ENCODE results near the gene KLK7. TPM values are rescaled to one million over a fixed set of nuclear protein-coding genes. Genes with fewer than 3 reads are reported as not detected.

The KLK7 gene
- not detected for total RNA-seq

DNA sequence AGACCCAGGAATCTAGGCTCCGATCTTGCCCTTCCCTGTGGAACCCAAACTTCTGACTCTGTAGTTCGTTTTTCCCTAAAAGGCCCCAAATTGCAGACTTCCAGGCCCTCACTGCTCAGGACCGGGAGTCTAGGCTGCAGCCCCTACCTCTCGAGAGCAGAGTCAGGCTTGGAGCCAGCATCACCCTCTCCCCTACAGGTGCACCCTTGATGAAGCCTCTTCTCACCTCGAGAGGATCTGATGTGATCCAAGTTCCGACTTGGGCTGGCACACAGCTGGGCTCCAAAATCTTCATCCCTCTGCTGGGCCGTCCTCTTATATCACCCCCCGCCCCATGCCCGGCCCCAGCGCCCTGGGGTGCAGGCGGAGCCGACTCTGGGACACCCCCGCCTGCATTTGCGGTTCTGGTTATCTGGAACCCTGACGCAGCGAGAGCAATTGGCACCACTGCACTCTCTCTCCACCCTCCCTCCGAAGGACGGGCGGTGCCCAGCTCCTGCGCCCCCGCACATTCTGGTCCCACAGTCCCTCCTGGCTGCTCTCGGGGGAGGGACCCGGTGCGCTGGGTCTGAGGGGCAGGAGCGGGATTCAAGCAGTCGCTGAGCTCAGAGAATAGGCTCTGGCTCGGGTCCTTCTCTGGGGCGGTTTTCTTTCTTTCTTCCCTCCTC is at the start of gene KLK7:
Gene KLK7 (minus strand): TSS at position 293 of the 668 bp plus-strand sequence. CDS start 1,518 bp downstream, outside the sequence.
- CTCF ChIA-PET, result no interaction called here
- H3K27me3 Mint-ChIP-seq, result peaks cover 19% of the 10 kb centered on the region
- H3K27ac Mint-ChIP-seq, result no peak within 1 kb of the TSS
- H3K36me3 Mint-ChIP-seq (ENCODE audit: low read depth), result no peaks in the 10 kb centered on the region
- H3K4me3 Mint-ChIP-seq, result no peak within 1 kb of the TSS
- POLR2A ChIA-PET, result no interaction called here
- H3K9me3 Mint-ChIP-seq, result no peaks in the 10 kb centered on the region
- DNase-seq, result no peak
- H3K4me1 Mint-ChIP-seq, result no peaks in the 10 kb centered on the region

DNA sequence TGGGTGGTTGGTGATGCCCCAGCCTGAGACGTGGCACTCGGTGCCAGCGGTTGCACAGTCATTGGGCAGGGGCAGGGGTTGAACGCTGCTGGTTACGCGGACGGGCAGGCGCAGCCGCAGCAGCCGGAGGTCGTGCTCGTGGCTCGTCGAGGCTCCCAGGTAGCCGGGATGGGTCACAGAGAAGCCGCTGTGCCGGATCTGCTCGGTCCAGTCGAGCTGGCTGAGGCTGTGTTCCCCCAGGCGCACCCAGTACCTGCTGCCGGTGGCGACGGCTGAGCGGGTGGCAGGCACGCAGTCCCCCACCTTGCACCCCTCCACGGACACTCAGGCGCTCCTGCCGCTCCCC is 48.1 kb upstream of the KLK7 start:
- CTCF ChIA-PET, result no interaction called here
- no peaks in the 10 kb centered on the region for H3K9me3 Mint-ChIP-seq
- H3K27ac Mint-ChIP-seq, result no peak overlapping the region
- H3K4me1 Mint-ChIP-seq, result no peaks in the 10 kb centered on the region
- H3K4me3 Mint-ChIP-seq, result no peak overlapping the region
- H3K36me3 Mint-ChIP-seq (ENCODE audit: low read depth), result no peaks in the 10 kb centered on the region
- DNase-seq, result no peak
- POLR2A ChIA-PET, result no interaction called here
- peaks cover 9% of the 10 kb centered on the region for H3K27me3 Mint-ChIP-seq

- H3K4me1 Mint-ChIP-seq, result no peaks in the 10 kb centered on the region
- POLR2A ChIA-PET, result no interaction called here
- CTCF ChIA-PET, result no interaction called here
These were observed 47.6 kb upstream of the KLK7 start for GRCh38 chr19:51031220-51031879.

GRCh38 chr19:51030631-51031030 is 46.9 kb upstream of the KLK7 start:
- H3K4me3 Mint-ChIP-seq, result no peak overlapping the region
- ChIA-PET POLR2A (no interaction called here), CTCF (no interaction called here)
- H3K4me1 Mint-ChIP-seq, result no peaks in the 10 kb centered on the region
- H3K36me3 Mint-ChIP-seq (ENCODE audit: low read depth), result no peaks in the 10 kb centered on the region
- peaks cover 12% of the 10 kb centered on the region for H3K27me3 Mint-ChIP-seq
- H3K9me3 Mint-ChIP-seq, result no peaks in the 10 kb centered on the region
- no peak for DNase-seq
- H3K27ac Mint-ChIP-seq, result no peak overlapping the region

More at GRCh38 chr19:51031220-51031879, 47.6 kb upstream of the KLK7 start:
- Mint-ChIP-seq H3K36me3 (ENCODE audit: low read depth) (no peaks in the 10 kb centered on the region), H3K4me3 (no peak overlapping the region), H3K27ac (no peak overlapping the region), H3K9me3 (no peaks in the 10 kb centered on the region), H3K27me3 (peaks cover 12% of the 10 kb centered on the region)
- DNase-seq, result no peak

DNA sequence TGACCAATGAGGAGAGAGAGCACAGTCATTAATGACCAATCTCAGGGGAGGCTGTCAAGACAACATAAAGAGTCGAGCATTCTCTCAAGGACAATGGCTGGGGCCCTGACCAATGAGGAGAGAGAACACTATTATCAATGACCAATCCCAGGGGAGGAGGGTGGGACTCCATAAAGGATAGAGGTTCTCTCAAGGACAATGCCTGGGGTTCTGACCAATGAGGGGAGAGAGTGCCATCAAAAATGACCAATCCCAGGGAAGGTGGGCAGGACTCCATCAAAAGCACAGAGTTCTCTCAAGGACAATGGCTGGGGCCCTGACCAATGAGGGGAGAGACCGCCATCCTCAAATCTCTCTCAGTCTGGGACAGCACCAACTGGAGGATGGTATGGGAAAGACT is 46.0 kb upstream of the KLK7 start:
- Mint-ChIP-seq H3K9me3 (no peaks in the 10 kb centered on the region), H3K27me3 (peaks cover 8% of the 10 kb centered on the region), H3K27ac (no peak overlapping the region), H3K4me1 (no peaks in the 10 kb centered on the region), H3K36me3 (ENCODE audit: low read depth) (no peaks in the 10 kb centered on the region), H3K4me3 (no peak overlapping the region)
- no peak for DNase-seq
- POLR2A ChIA-PET, result no interaction called here
- CTCF ChIA-PET, result no interaction called here

GRCh38 chr19:51027873-51028272 is 44.2 kb upstream of the KLK7 start:
- CTCF ChIA-PET, result no interaction called here
- DNase-seq, result no peak
- H3K4me3 Mint-ChIP-seq, result no peak overlapping the region
- no peaks in the 10 kb centered on the region for H3K4me1 Mint-ChIP-seq
- peaks cover 8% of the 10 kb centered on the region for H3K27me3 Mint-ChIP-seq
- H3K36me3 Mint-ChIP-seq (ENCODE audit: low read depth), result no peaks in the 10 kb centered on the region
- H3K9me3 Mint-ChIP-seq, result no peaks in the 10 kb centered on the region
- no peak overlapping the region for H3K27ac Mint-ChIP-seq
- POLR2A ChIA-PET, result no interaction called here

- DNase-seq, result no peak
- POLR2A ChIA-PET, result no interaction called here
- H3K27me3 Mint-ChIP-seq, result peaks cover 11% of the 10 kb centered on the region
- no peak overlapping the region for H3K4me3 Mint-ChIP-seq
- CTCF ChIA-PET, result no interaction called here
- H3K4me1 Mint-ChIP-seq, result no peaks in the 10 kb centered on the region
- H3K27ac Mint-ChIP-seq, result no peak overlapping the region
- no peaks in the 10 kb centered on the region for H3K9me3 Mint-ChIP-seq
- H3K36me3 Mint-ChIP-seq (ENCODE audit: low read depth), result no peaks in the 10 kb centered on the region
These were observed 43.5 kb upstream of the KLK7 start for GRCh38 chr19:51027126-51027806.

DNA sequence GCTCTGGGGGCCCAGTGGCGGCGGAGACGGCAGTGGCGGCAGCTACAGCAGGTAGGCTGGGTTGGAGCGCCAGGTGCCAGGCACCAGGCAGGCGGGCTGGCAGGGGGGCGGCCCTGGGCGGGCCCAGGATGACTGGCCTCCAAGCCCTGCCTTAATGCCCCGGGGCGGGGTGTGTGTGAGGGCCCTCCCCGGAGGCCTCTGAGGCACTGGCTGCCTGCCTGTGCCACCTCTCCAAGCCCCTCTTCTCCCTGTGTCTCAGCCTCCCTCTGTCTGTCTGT is 42.8 kb upstream of the KLK7 start, which contains the start of gene KLK11:
Gene KLK11 (minus strand): TSS at position 63 of the 278 bp plus-strand sequence. CDS start 985 bp downstream, outside the sequence.
- no peaks in the 10 kb centered on the region for H3K36me3 Mint-ChIP-seq (ENCODE audit: low read depth)

GRCh38 chr19:51025809-51026553 is 42.3 kb upstream of the KLK7 start:
- DNase-seq, result no peak
- ChIA-PET CTCF (no interaction called here), POLR2A (no interaction called here)
- peaks cover 11% of the 10 kb centered on the region for H3K27me3 Mint-ChIP-seq
- no peak overlapping the region for H3K27ac Mint-ChIP-seq
- H3K9me3 Mint-ChIP-seq, result no peaks in the 10 kb centered on the region
- H3K4me1 Mint-ChIP-seq, result no peaks in the 10 kb centered on the region
- no peaks in the 10 kb centered on the region for H3K36me3 Mint-ChIP-seq (ENCODE audit: low read depth)
- H3K4me3 Mint-ChIP-seq, result no peak overlapping the region

More for the DNA sequence above, 42.8 kb upstream of the KLK7 start, which contains the start of gene KLK11:
- Mint-ChIP-seq H3K27me3 (peaks cover 11% of the 10 kb centered on the region), H3K9me3 (no peaks in the 10 kb centered on the region), H3K27ac (no peak within 1 kb of the TSS), H3K4me3 (no peak within 1 kb of the TSS), H3K4me1 (no peaks in the 10 kb centered on the region)
- ChIA-PET CTCF (no interaction called here), POLR2A (no interaction called here)
- DNase-seq, result no peak

GRCh38 chr19:51025401-51025800 is 41.7 kb upstream of the KLK7 start:
- Mint-ChIP-seq H3K4me1 (no peaks in the 10 kb centered on the region), H3K36me3 (ENCODE audit: low read depth) (no peaks in the 10 kb centered on the region), H3K4me3 (no peak overlapping the region), H3K9me3 (no peaks in the 10 kb centered on the region), H3K27ac (no peak overlapping the region), H3K27me3 (peaks cover 12% of the 10 kb centered on the region)
- CTCF ChIA-PET, result no interaction called here
- DNase-seq, result no peak
- POLR2A ChIA-PET, result no interaction called here

DNA sequence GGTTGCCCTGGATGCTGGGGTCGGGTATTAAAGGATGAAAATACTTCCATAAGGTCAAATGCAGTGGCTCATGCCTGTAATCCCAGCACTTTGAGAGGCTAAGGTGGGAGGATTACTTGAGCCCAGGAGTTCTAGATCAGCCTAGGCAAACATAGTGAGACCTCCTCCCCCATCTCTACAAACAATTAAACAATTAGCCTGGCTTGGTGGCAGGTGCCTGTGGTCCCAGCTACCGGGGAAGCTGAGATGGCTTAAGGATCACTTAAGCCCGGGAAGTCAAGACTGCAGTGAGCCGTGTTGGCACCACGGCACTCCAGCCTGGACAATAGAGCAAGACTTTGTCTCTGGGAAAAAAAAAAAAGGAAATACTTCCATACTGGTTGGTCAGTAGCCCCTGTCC is 41.2 kb upstream of the KLK7 start:
- no peaks in the 10 kb centered on the region for H3K36me3 Mint-ChIP-seq (ENCODE audit: low read depth)
- H3K9me3 Mint-ChIP-seq, result no peaks in the 10 kb centered on the region
- H3K27me3 Mint-ChIP-seq, result peaks cover 16% of the 10 kb centered on the region
- peaks cover under 1% of the 10 kb centered on the region for H3K4me1 Mint-ChIP-seq
- no peak for DNase-seq
- no peak overlapping the region for H3K4me3 Mint-ChIP-seq
- ChIA-PET POLR2A (no interaction called here), CTCF (no interaction called here)
- H3K27ac Mint-ChIP-seq, result no peak overlapping the region

DNA sequence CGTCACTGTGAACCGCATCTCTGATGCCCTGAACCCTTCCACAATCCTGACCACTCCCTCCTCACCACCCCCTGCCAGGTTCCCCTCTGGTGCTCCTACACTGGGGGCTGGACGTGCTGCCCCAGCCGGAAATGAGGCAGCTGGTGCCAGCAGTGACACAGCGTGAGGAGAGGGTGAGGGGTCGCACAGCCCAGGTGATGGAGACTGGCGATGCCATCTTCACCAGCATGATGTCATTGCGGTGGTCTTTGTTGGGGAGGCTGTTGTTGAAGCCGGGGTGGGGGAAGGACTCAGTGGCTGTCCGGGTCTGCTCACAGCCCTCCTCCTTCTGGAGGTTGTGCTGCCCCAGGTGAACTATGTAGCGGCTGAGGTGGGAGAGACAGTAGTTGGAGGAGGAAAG is 40.2 kb upstream of the KLK7 start:
- Mint-ChIP-seq H3K4me3 (no peak overlapping the region), H3K9me3 (no peaks in the 10 kb centered on the region), H3K27me3 (peaks cover 22% of the 10 kb centered on the region), H3K27ac (no peak overlapping the region), H3K4me1 (peaks cover 5% of the 10 kb centered on the region), H3K36me3 (ENCODE audit: low read depth) (no peaks in the 10 kb centered on the region)
- DNase-seq, result no peak
- POLR2A ChIA-PET, result no interaction called here
- CTCF ChIA-PET, result no interaction called here

DNA sequence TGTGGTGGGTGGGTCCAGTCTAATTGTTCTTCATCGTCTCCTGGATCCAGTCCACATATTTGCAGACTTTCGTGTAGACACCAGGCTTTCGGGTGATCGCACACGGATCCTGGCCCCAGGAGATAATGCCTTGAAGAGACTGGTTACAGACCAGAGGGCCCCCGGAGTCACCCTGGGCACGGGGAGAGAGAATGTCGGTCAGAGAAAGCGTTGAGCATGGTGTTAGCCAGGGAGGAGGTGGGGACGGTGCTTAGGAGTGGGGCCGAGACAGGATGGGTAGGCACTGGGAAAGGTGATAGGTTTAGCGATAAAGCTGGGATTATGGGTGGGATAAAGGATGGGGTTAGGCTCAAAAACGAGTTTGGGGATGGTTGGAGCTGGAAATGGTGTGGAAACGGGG is 38.8 kb upstream of the KLK7 start:
- peaks cover 12% of the 10 kb centered on the region for H3K4me1 Mint-ChIP-seq
- ChIA-PET CTCF (no interaction called here), POLR2A (no interaction called here)
- no peak overlapping the region for H3K27ac Mint-ChIP-seq
- peaks cover 2% of the 10 kb centered on the region for H3K36me3 Mint-ChIP-seq (ENCODE audit: low read depth)
- H3K27me3 Mint-ChIP-seq, result peaks cover 31% of the 10 kb centered on the region
- no peaks in the 10 kb centered on the region for H3K9me3 Mint-ChIP-seq
- DNase-seq, result no peak
- no peak overlapping the region for H3K4me3 Mint-ChIP-seq
